Breast epithelium (tissue), 3 donors: ENCODE measurements around the gene FLCN.

Source experiments
- CTCF ChIP-seq, 3 donors: fragments of 450-650 bp; IDR thresholded peaks; one replicate each; pipeline ENCODE4 v1.5.1; 2016 to 2017; ENCODE audit warnings: antibody characterized with exemption in 3 of 3, mild to moderate bottlenecking in 3 of 3, moderate library complexity in 3 of 3
- POLR2A ChIP-seq: fragments of 450-650 bp; IDR thresholded peaks from one replicate; pipeline ENCODE4 v1.6.1; 2016; ENCODE audit warnings: antibody characterized with exemption, mild to moderate bottlenecking, moderate library complexity

GRCh38 chr17:17196776-17197175 is 40.2 kb downstream of the FLCN start:
- no peak for TF ChIP-seq CTCF (IDR thresholded peaks at IDR 0.05)
- TF ChIP-seq POLR2A = no peak
